ENCODE results near the gene TOP1. TPM values are rescaled to one million over a fixed set of nuclear protein-coding genes. Genes with fewer than 3 reads are reported as not detected.

TOP1 gene
- total RNA-seq, 1 experiment from 2014 or later = 18.4 TPM

- no peak for DNase-seq (ENCODE audit: low read depth)
- in situ Hi-C loops (cut with HindIII; ENCODE audit: low pct_unique_long_range_greater_than_20kb, low sequenced_read_pairs) = no loop called here
These were observed 1.4 kb downstream of the TOP1 start for GRCh38 chr20:41030061-41030460.

- in situ Hi-C loops (cut with HindIII; ENCODE audit: low pct_unique_long_range_greater_than_20kb, low sequenced_read_pairs) = no loop called here
- DNase-seq (ENCODE audit: low read depth) = no peak
These were observed 2.1 kb downstream of the TOP1 start for GRCh38 chr20:41030531-41031242.

- DNase-seq (ENCODE audit: low read depth) = no peak
- in situ Hi-C loops (cut with HindIII; ENCODE audit: low pct_unique_long_range_greater_than_20kb, low sequenced_read_pairs) = no loop called here
These were observed 2.6 kb downstream of the TOP1 start for GRCh38 chr20:41031243-41031619.

GRCh38 chr20:41032271-41032670 lies 3.6 kb downstream of the TOP1 start:
- in situ Hi-C loops (cut with HindIII; ENCODE audit: low pct_unique_long_range_greater_than_20kb, low sequenced_read_pairs) = no loop called here
- DNase-seq (ENCODE audit: low read depth) = no peak

- in situ Hi-C loops (cut with HindIII; ENCODE audit: low pct_unique_long_range_greater_than_20kb, low sequenced_read_pairs) = no loop called here
These were observed 5.6 kb downstream of the TOP1 start for GRCh38 chr20:41034239-41034638.

GRCh38 chr20:41035207-41035606 lies 6.6 kb downstream of the TOP1 start:
- in situ Hi-C loops (cut with HindIII; ENCODE audit: low pct_unique_long_range_greater_than_20kb, low sequenced_read_pairs) = no loop called here
- no peak for DNase-seq (ENCODE audit: low read depth)

More at GRCh38 chr20:41034239-41034638, 5.6 kb downstream of the TOP1 start:
- no peak for DNase-seq (ENCODE audit: low read depth)

- DNase-seq (ENCODE audit: low read depth) = no peak
- in situ Hi-C loops (cut with HindIII; ENCODE audit: low pct_unique_long_range_greater_than_20kb, low sequenced_read_pairs) = no loop called here
These were observed 8.6 kb downstream of the TOP1 start for GRCh38 chr20:41037179-41037578.

- no peak for DNase-seq (ENCODE audit: low read depth)
- in situ Hi-C loops (cut with HindIII; ENCODE audit: low pct_unique_long_range_greater_than_20kb, low sequenced_read_pairs) = no loop called here
These were observed 9.7 kb downstream of the TOP1 start for GRCh38 chr20:41038149-41038877.

GRCh38 chr20:41038878-41039404 lies 10.3 kb downstream of the TOP1 start:
- no peak for DNase-seq (ENCODE audit: low read depth)
- in situ Hi-C loops (cut with HindIII; ENCODE audit: low pct_unique_long_range_greater_than_20kb, low sequenced_read_pairs) = no loop called here

- no peak for DNase-seq (ENCODE audit: low read depth)
- in situ Hi-C loops (cut with HindIII; ENCODE audit: low pct_unique_long_range_greater_than_20kb, low sequenced_read_pairs) = no loop called here
These were observed 12.2 kb downstream of the TOP1 start for GRCh38 chr20:41040855-41041254.

- in situ Hi-C loops (cut with HindIII; ENCODE audit: low pct_unique_long_range_greater_than_20kb, low sequenced_read_pairs) = no loop called here
- DNase-seq (ENCODE audit: low read depth) = no peak
These were observed 13.1 kb downstream of the TOP1 start for GRCh38 chr20:41041693-41042092.

GRCh38 chr20:41044409-41045062 lies 15.9 kb downstream of the TOP1 start:
- DNase-seq (ENCODE audit: low read depth) = no peak
- in situ Hi-C loops (cut with HindIII; ENCODE audit: low pct_unique_long_range_greater_than_20kb, low sequenced_read_pairs) = no loop called here

- no peak for DNase-seq (ENCODE audit: low read depth)
- in situ Hi-C loops (cut with HindIII; ENCODE audit: low pct_unique_long_range_greater_than_20kb, low sequenced_read_pairs) = no loop called here
These were observed 17.0 kb downstream of the TOP1 start for GRCh38 chr20:41045671-41046070.

- in situ Hi-C loops (cut with HindIII; ENCODE audit: low pct_unique_long_range_greater_than_20kb, low sequenced_read_pairs) = no loop called here
- no peak for DNase-seq (ENCODE audit: low read depth)
These were observed 18.1 kb downstream of the TOP1 start for GRCh38 chr20:41046716-41047115.

GRCh38 chr20:41047279-41047974 lies 18.8 kb downstream of the TOP1 start:
- in situ Hi-C loops (cut with HindIII; ENCODE audit: low pct_unique_long_range_greater_than_20kb, low sequenced_read_pairs) = no loop called here
- DNase-seq (ENCODE audit: low read depth) = no peak

- peak; percentile 64 for DNase-seq (ENCODE audit: low read depth)
- in situ Hi-C loops (cut with HindIII; ENCODE audit: low pct_unique_long_range_greater_than_20kb, low sequenced_read_pairs) = no loop called here
These were observed 19.3 kb downstream of the TOP1 start for GRCh38 chr20:41047975-41048305.

GRCh38 chr20:41048461-41049301 lies 20.1 kb downstream of the TOP1 start:
- in situ Hi-C loops (cut with HindIII; ENCODE audit: low pct_unique_long_range_greater_than_20kb, low sequenced_read_pairs) = no loop called here
- no peak for DNase-seq (ENCODE audit: low read depth)

- DNase-seq (ENCODE audit: low read depth) = no peak
- in situ Hi-C loops (cut with HindIII; ENCODE audit: low pct_unique_long_range_greater_than_20kb, low sequenced_read_pairs) = no loop called here
These were observed 20.8 kb downstream of the TOP1 start for GRCh38 chr20:41049451-41049850.

Measured in Caki2 (cell line).